Natural killer cell treated with Interleukin-12 subunit alpha and Interleukin-12 subunit beta and Interleukin-15 and Interleukin-18, amount 100 ng/mL, for 72 hours (primary cell): ENCODE measurements around the gene PRR16. TPM values are rescaled to one million over a fixed set of nuclear protein-coding genes. Genes with fewer than 3 reads are reported as not detected.

Experiments used
- ATAC-seq, 2 donors: fragments of 150-1000 bp; cut with Tn5 transposase in 1 of 2; sonication (Bioruptor Pico), chemical (Tn5 transposase) in 1 of 2; 2 replicates each; pipeline ENCODE4 v1.10.0; 2021
- DNase-seq: peaks from one replicate; pipeline ENCODE4 v3.0.0; 2022; ENCODE audit warnings: low spot score
- H3K27ac Mint-ChIP-seq, 2 donors: 1 replicate in 1 of 2; 2 replicates in 1 of 2; pipeline ENCODE4 v1.8.0; 2022; ENCODE audit warnings: mixed read lengths in 2 of 2, mild to moderate bottlenecking in 1 of 2, moderate library complexity in 1 of 2
- H3K27me3 Mint-ChIP-seq, 2 donors: 1 replicate in 1 of 2; 2 replicates in 1 of 2; pipeline ENCODE4 v1.8.0; 2022; ENCODE audit warnings: mixed read lengths in 2 of 2
- H3K36me3 Mint-ChIP-seq: one replicate; pipeline ENCODE4 v1.8.0; 2022; ENCODE audit warnings: mixed read lengths
- H3K4me1 Mint-ChIP-seq, 2 donors: 1 replicate in 1 of 2; 2 replicates in 1 of 2; pipeline ENCODE4 v1.8.0; 2022; ENCODE audit warnings: low read depth in 2 of 2, mixed read lengths in 2 of 2, mild to moderate bottlenecking in 1 of 2
- H3K4me3 Mint-ChIP-seq: one replicate; pipeline ENCODE4 v1.8.0; 2022; ENCODE audit warnings: mixed read lengths
- H3K9me3 Mint-ChIP-seq: 2 replicates; pipeline ENCODE4 v1.8.0; 2022; ENCODE audit warnings: mixed read lengths
- total RNA-seq, 2 donors: library from RNA; stranded (reverse); gene quantifications; one replicate each; pipeline ENCODE4 v1.2.3, GENCODE V29; 2022

The PRR16 gene
- total RNA-seq, 2 donors from 2014 or later, result not detected

DNA sequence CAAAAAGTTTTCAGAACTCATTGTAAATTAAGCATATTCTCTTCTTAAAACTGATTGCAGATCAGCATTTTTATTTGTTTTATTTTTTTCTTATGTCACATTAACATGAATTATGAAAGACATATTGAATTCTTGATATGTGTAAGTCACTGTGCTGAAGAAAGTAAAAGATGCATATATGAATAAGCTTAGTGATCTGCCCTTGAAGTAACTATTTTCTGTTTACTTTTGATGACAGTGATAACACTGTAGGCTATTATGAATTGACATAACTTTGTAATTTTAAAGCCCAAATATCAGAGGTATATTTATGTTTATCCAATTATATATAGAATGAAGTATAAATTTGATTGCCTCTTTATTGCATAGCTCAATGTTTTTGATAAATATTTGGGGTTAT is 8.8 kb downstream of the PRR16 start:
- Mint-ChIP-seq H3K4me3 (no peak overlapping the region), H3K36me3 (peaks cover 4% of the 10 kb centered on the region), H3K27me3 (peaks cover 0 to 2% of the 10 kb centered on the region in 2 donors), H3K27ac (no peak overlapping the region), H3K4me1 (no peaks in the 10 kb centered on the region), H3K9me3 (peaks cover 4% of the 10 kb centered on the region)
- no peak for ATAC-seq
- no peak for DNase-seq

DNA sequence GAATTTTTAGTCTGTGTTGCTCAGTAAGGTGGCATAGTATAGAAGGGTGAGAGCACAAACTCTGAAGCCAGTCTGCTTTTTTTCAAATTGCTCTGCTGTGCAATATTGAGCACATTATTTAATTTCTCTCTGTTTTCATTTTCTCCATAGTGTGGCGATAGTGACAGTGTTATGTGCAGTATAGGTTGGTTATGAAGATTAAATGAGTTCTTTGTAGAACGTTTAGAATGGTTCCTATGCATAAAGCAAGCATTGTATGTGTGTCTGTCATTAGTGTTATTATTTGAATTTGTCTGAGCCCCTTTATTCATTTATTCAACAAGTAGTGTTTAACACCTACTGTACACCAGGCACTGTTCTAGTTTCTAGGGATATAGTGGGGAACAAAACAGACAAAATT is 9.2 kb downstream of the PRR16 start:
- H3K4me3 Mint-ChIP-seq, result no peak overlapping the region
- no peaks in the 10 kb centered on the region for H3K4me1 Mint-ChIP-seq
- peaks cover 0 to 2% of the 10 kb centered on the region in 2 donors for H3K27me3 Mint-ChIP-seq
- H3K27ac Mint-ChIP-seq, result no peak overlapping the region
- peaks cover 4% of the 10 kb centered on the region for H3K36me3 Mint-ChIP-seq
- peaks cover 4% of the 10 kb centered on the region for H3K9me3 Mint-ChIP-seq
- ATAC-seq (no peak), DNase-seq (no peak)

DNA sequence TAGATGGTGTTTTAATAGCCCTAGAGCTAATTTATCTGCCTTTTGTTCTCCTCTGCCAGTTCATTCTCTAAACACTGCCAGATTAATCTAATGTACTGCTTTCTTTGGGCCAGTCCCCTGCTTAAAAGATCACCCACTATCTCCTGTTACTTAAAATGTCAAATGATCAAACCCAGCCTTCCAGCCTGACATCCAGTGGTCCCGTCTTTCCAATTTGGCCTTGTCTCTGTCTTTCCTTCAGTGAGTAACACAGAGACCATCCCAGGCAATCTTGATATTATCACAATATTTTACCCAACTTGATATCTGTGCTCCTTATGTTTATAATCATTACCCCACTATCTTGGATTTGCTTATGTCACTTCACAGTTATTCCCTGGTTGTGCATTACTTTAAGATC is 12.0 kb downstream of the PRR16 start:
- Mint-ChIP-seq H3K4me1 (no peaks in the 10 kb centered on the region), H3K9me3 (peaks cover 4% of the 10 kb centered on the region), H3K36me3 (peaks cover 4% of the 10 kb centered on the region), H3K27ac (no peak overlapping the region), H3K4me3 (no peak overlapping the region), H3K27me3 (no peaks in the 10 kb centered on the region)
- DNase-seq, result no peak
- ATAC-seq, result no peak

DNA sequence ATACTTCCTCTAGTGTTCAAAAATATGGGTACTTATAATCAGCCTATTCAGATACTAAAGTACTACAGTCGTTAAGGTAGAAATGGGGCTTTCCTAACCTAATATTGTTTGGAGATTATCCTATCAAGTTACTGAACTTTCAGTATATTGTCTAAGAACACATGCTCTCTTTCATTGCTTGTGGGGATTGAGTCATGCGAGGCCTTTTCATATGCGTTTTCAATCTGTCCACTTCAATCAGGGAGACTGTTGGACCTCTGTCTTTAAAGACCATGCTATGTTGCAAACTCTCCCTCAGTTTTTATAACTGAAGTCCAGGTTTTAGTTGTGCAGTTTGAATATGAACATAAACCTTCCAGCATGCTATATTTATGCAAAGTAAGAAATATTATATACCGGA is 15.0 kb downstream of the PRR16 start:
- peaks cover 4% of the 10 kb centered on the region for H3K9me3 Mint-ChIP-seq
- H3K27ac Mint-ChIP-seq, result no peak overlapping the region
- H3K27me3 Mint-ChIP-seq, result no peaks in the 10 kb centered on the region
- H3K36me3 Mint-ChIP-seq, result peaks cover 4% of the 10 kb centered on the region
- no peak overlapping the region for H3K4me3 Mint-ChIP-seq
- H3K4me1 Mint-ChIP-seq, result no peaks in the 10 kb centered on the region
- ATAC-seq, result no peak
- no peak for DNase-seq

DNA sequence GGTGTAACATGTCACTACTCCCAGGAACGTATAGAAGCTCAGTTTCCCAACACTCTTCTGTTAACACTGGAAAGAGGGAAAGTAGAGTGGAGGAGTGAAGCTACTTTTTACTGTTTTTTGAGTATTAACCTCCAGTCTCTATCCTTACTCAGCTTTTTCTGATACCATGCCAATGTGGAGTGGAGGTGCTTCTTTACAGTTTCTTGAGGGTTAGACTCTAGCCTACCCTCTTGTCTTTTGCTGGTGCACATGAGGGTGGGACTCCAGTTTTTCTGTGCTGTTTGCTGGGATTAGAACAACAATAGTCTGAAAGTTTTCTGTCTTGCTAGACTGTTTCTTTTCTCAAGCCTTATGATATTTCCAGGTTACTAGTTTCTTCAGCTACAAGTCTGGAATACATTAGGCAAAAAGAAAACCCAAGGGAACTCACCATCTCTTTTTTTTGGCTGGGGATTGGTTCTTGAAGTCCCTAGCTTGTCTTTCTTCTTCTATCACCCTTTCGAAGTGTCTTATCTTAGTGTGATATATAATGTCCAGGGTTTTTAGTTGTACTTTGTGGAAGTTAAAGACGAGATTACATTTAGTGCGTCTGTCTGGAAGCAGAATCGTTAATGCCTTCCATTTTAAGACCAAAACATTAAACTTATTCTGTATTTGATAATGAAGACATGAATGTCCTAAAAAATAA is 35.9 kb downstream of the PRR16 start:
- Mint-ChIP-seq H3K4me1 (no peaks in the 10 kb centered on the region), H3K27ac (no peak overlapping the region), H3K36me3 (peaks cover 4% of the 10 kb centered on the region)

DNA sequence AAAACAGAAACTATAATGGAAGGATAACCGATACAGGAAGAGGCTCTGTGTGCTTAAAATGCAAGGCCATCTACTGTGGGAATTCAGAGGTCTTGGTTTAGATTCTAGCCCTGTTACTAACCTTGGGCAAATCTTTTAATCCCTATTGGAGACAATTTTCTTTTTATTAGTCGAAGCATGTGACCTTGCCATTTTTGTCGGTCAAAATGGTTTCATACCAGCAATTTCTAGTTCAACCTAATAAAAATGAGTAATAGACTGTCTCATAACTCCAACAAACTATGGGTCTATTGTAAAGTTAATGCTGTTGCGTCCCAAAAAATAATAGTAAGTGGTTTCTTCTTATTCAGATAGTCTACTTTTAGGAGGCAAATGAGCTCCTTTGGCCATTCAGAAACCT is 38.4 kb downstream of the PRR16 start:
- H3K27ac Mint-ChIP-seq, result no peak overlapping the region
- no peak overlapping the region for H3K4me3 Mint-ChIP-seq
- H3K27me3 Mint-ChIP-seq, result no peaks in the 10 kb centered on the region
- H3K36me3 Mint-ChIP-seq, result peaks cover 4% of the 10 kb centered on the region
- ATAC-seq, result no peak
- H3K4me1 Mint-ChIP-seq, result no peaks in the 10 kb centered on the region
- DNase-seq, result no peak
- peaks cover 17% of the 10 kb centered on the region for H3K9me3 Mint-ChIP-seq

More for the DNA sequence above, 35.9 kb downstream of the PRR16 start:
- DNase-seq (no peak), ATAC-seq (no peak)
- H3K9me3 Mint-ChIP-seq, result peaks cover 16% of the 10 kb centered on the region
- H3K27me3 Mint-ChIP-seq, result no peaks in the 10 kb centered on the region
- no peak overlapping the region for H3K4me3 Mint-ChIP-seq

DNA sequence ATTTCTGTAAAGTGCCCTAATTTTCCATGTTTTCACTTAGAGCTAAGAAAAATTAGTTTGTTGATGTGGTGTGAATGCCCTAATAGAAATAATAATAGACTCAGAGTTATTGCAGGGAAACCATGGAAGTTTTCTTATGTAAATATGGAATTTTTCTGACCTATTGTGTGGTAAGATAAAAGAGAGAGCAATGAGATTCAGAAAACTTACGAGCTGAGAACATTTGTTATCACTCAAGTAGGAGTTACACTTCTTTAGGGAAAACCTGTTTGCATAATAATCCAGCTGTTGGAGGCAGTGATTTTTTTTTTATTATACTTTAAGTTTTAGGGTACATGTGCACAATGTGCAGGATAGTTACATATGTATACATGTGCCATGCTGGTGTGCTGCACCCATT is 39.2 kb downstream of the PRR16 start:
- no peaks in the 10 kb centered on the region for H3K27me3 Mint-ChIP-seq
- DNase-seq (no peak), ATAC-seq (no peak)
- H3K9me3 Mint-ChIP-seq, result peaks cover 17% of the 10 kb centered on the region
- H3K27ac Mint-ChIP-seq, result no peak overlapping the region
- H3K36me3 Mint-ChIP-seq, result peaks cover 4% of the 10 kb centered on the region
- no peak overlapping the region for H3K4me3 Mint-ChIP-seq
- H3K4me1 Mint-ChIP-seq, result no peaks in the 10 kb centered on the region

DNA sequence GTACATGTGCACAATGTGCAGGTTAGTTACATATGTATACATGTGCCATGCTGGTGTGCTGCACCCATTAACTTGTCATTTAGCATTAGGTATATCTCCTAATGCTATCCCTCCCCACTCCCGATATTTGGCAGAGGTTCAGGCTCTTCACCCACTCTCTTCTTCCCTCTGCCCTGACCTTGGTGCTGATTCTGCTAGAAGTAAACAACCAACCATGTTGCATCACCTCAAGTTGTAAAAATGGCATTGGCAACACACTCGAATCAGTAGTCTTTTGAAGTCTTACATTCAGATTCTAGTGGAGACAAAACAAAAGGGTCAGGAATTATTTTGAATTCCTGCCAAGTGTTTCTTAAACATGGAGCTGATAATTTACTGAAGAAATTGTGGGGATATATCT is 40.0 kb downstream of the PRR16 start:
- Mint-ChIP-seq H3K36me3 (peaks cover 4% of the 10 kb centered on the region), H3K27me3 (no peaks in the 10 kb centered on the region)

DNA sequence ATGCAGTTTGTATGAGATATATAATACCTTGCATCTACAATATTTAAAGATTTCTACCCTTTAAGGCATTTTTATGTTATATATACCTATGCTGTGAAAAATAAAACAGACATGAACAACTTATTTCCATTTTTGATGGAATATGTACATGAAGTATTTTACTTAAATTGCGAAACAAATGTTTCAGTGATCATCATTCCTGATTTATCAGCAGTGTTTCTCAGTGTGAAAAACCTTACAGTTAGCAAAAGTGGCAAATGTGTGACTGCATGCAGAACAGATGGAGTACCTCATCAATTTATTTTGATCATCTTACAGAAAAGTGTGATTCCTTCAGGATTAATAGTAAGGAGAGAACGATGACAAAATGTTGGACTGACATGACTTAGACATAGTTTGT is 43.1 kb downstream of the PRR16 start:
- Mint-ChIP-seq H3K27me3 (no peaks in the 10 kb centered on the region), H3K27ac (no peak overlapping the region), H3K9me3 (peaks cover 7% of the 10 kb centered on the region), H3K36me3 (no peaks in the 10 kb centered on the region), H3K4me1 (no peaks in the 10 kb centered on the region), H3K4me3 (no peak overlapping the region)
- DNase-seq (no peak), ATAC-seq (no peak)

More for the DNA sequence above, 40.0 kb downstream of the PRR16 start:
- no peaks in the 10 kb centered on the region for H3K4me1 Mint-ChIP-seq
- ATAC-seq (no peak), DNase-seq (no peak)
- peaks cover 17% of the 10 kb centered on the region for H3K9me3 Mint-ChIP-seq
- H3K4me3 Mint-ChIP-seq, result no peak overlapping the region
- H3K27ac Mint-ChIP-seq, result no peak overlapping the region

DNA sequence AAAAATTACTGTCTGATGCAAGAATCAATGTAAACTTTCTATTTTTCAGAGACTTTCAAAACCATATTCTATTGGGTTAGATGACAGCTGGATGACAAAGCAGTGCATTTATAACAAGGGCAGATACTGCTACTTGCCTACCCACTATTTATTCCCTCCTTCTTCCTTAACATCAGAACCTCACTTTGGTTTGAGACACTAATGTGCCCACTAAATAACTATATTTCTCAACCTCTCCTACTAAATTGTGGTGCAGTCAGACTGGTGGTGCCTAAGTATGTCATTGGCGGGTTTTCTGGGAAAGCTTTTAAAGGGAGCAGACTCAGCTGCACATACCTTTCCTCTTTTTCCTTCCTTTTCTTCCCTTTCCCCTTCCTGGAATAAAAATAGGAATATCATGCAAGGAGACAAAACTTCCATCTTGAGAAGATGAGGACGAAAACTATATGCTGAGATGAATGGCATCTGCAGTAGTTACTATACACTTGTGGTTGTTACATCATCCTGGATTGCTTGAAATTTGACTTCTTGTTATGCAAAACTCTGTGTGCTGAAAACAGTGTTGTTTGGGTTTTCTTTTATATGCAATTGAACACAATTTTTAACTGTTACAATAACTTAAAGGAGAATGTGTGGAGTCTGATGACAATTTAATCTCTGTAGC is 43.8 kb downstream of the PRR16 start:
- Mint-ChIP-seq H3K4me1 (no peaks in the 10 kb centered on the region), H3K9me3 (peaks cover 7% of the 10 kb centered on the region), H3K27me3 (no peaks in the 10 kb centered on the region), H3K27ac (no peak overlapping the region), H3K4me3 (no peak overlapping the region), H3K36me3 (no peaks in the 10 kb centered on the region)
- ATAC-seq (no peak), DNase-seq (no peak)

DNA sequence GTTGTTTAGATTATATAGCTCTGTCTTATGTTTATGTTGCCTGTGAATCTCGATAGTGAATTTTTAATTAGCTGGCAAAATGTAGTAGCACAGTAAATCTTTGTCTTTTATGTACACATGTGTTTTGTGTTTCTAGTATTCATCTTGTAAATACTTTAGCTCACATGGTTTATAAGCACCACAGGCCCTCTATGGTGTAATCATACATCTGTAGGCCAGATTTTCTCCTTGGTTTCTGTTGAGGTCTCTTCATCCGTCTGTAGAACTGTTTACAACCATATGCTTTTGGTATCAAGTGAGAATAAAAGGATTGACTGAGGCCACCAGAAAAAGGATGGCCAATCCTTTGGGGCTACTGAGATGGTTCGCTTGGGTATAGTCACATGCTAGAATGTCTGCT is 45.0 kb downstream of the PRR16 start:
- H3K9me3 Mint-ChIP-seq, result peaks cover 10% of the 10 kb centered on the region
- ATAC-seq (no peak), DNase-seq (no peak)
- H3K4me3 Mint-ChIP-seq, result no peak overlapping the region
- no peak overlapping the region for H3K27ac Mint-ChIP-seq
- H3K4me1 Mint-ChIP-seq, result no peaks in the 10 kb centered on the region
- no peaks in the 10 kb centered on the region for H3K27me3 Mint-ChIP-seq
- H3K36me3 Mint-ChIP-seq, result no peaks in the 10 kb centered on the region

DNA sequence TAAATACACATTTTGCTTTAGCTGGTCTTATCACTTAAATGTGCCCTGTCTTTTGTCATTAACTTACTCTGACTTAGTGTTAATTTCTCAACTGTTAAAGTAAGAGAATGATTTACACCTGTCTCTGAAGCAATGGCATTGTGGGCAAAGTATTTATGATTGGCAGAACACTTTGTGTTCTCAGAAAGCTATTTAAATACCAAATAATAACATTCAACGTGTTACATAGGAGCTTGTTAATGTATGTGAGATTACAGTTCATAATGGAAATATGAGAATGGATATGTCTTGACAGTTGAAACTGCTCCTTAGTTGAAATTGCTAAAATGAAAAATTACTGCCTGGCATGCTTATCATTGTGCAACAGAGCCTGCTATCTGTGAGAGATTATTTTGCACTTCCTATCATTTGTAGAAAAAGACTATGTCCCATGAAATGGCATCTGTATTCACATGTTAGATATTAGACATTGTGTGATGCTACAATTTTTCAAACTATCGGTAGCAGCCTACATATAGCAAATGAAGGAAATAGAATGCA is 46.1 kb downstream of the PRR16 start:
- no peaks in the 10 kb centered on the region for H3K36me3 Mint-ChIP-seq
- DNase-seq, result no peak
- ATAC-seq, result no peak
- H3K4me3 Mint-ChIP-seq, result no peak overlapping the region
- peaks cover 7% of the 10 kb centered on the region for H3K9me3 Mint-ChIP-seq
- H3K4me1 Mint-ChIP-seq, result no peaks in the 10 kb centered on the region
- H3K27me3 Mint-ChIP-seq, result no peaks in the 10 kb centered on the region
- H3K27ac Mint-ChIP-seq, result no peak overlapping the region

DNA sequence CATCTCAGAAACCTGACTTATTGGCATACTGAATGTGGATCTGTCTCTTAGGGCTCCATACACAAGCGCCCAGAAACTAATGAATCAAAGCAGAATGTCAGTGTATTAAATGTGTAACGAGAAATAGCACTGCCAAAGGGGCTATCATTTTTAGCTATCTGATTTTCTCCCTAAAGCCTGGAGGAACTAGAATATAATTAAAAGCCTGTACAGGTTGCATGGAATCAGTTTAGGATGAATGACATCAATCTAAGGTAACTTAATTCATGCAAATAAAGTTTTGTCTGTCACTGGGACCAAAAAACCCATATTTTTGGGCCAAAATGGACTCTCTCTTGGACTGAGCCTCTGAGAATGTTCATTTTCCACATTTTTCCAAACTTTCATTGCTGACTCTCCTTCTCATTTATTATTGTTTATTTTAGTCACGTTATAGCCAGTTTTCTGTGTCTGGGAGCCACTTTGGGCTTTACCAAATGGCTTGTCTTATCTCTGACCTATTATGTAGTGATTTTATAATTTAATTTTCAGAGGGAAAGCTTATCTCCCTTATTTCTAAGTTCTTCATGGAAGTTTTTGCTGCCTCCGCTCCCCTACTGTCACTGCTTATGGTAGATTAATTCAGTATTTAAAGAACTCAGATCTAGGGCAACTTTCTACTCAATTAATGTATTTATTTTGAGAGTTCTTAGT is 47.0 kb downstream of the PRR16 start:
- no peaks in the 10 kb centered on the region for H3K27me3 Mint-ChIP-seq
- no peak for DNase-seq
- H3K9me3 Mint-ChIP-seq, result peaks cover 7% of the 10 kb centered on the region
- no peaks in the 10 kb centered on the region for H3K4me1 Mint-ChIP-seq
- no peak overlapping the region for H3K27ac Mint-ChIP-seq
- no peak for ATAC-seq
- no peak overlapping the region for H3K4me3 Mint-ChIP-seq
- H3K36me3 Mint-ChIP-seq, result no peaks in the 10 kb centered on the region

DNA sequence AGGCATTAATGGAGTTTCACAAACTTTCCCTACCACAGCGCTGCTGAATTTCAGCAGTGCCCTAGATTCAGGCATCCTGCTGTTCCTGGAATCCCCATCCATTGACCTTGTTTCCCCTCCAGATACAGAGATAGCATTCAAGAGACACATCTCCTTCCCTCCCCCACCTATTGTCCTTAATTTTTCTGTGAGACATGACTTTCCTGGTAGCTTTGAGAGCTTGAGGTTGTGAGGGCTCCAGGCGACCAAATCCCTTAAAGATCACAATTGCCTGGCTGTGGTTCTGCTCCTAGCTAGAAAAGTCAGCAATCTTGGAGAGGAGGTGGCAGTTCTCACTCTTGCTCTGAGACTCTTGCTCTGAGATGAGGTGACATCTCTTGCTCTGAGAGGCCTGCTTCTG is 48.0 kb downstream of the PRR16 start:
- Mint-ChIP-seq H3K27me3 (no peaks in the 10 kb centered on the region), H3K27ac (no peak overlapping the region), H3K4me1 (no peaks in the 10 kb centered on the region), H3K9me3 (peaks cover 7% of the 10 kb centered on the region), H3K4me3 (no peak overlapping the region), H3K36me3 (no peaks in the 10 kb centered on the region)
- ATAC-seq, result no peak
- DNase-seq, result no peak
